Loucy (cell line): ENCODE results near the gene C19orf85.

Source experiments
- CTCF ChIP-seq: fragments of 200-600 bp; sonication (generic); conservative IDR thresholded peaks from 2 replicates; pipeline ENCODE4 v1.5.1; 2014; ENCODE audit warnings: mild to moderate bottlenecking, antibody characterized with exemption, low read length
- EZH2phosphoT487 ChIP-seq: fragments of 200-600 bp; IDR thresholded peaks from 2 replicates; pipeline ENCODE4 v1.6.1; 2018; ENCODE audit warnings: antibody characterized with exemption, mild to moderate bottlenecking, moderate library complexity, borderline replicate concordance

DNA sequence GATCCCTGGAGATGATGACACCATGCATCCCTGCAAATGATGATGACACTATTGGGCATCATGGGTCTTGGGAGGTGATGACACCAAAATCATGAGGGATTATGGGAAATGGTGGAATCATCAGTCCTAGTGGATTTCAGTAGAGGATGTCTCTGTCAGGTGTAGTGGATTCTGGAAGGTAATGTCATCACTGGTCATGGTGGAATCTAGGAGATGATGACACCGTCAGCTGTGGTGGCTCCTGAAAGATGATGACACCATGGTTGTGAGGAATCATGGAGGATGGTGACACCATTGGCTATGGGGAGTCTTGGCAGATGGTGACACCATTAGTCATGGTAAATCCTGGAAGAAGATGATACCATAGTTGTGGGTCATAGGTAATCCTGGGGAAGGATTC is 33.4 kb downstream of the C19orf85 start:
- TF ChIP-seq CTCF, result no peak
- no peak for TF ChIP-seq EZH2phosphoT487
